Measurements from ENCODE around the gene FHIT.
"Not testable (repeated sequence)": the region's sequence is repeated elsewhere in the genome, so short reads cannot be mapped to it uniquely, and the experiment has no call there.

Gene FHIT

DNA sequence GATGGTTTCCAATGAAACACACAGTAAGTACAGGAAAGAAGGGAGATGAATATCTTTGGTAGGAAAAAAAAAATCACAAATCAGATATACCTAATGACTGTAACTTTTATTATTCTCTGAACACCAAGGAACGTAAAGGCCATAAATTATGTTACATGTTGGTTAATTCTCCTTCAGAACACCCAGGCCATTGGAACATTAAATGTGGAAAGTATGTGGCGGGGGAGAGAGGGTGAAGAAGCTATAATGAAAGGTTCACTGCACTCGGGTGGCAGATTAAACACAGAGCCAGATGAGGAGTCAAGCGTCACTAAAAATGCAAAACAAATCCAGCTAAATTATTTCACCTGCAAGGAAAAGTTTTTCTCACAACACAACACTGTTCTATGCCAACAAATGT is 193.8 kb downstream of the FHIT start:
- no peak for DNase-seq (ENCODE audit: low read depth)

DNA sequence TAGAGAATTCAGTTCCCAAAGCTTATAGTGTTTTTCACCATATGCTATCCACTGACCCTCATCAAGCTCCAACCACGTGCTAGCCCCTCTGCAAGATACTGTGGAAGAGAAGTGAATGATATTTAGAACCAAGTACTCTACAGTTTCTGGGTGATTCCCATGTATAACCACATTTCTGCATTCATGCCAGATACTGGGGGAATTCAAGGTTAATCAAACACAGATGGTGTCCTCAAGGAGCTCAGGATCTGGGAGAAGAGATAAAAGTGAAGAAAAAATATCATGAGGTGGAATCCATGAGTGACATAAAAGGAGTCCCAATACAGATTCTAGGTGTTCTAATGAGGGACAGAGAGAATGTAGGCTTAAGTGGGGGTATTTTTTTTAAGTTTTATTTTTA is 195.8 kb downstream of the FHIT start:
- DNase-seq (ENCODE audit: low read depth) = no peak

GRCh38 chr3:61053781-61054496 is 197.3 kb downstream of the FHIT start:
- DNase-seq (ENCODE audit: low read depth) = no peak

- DNase-seq (ENCODE audit: low read depth) = no peak
Observed at GRCh38 chr3:61052851-61053250, 198.4 kb downstream of the FHIT start.

DNA sequence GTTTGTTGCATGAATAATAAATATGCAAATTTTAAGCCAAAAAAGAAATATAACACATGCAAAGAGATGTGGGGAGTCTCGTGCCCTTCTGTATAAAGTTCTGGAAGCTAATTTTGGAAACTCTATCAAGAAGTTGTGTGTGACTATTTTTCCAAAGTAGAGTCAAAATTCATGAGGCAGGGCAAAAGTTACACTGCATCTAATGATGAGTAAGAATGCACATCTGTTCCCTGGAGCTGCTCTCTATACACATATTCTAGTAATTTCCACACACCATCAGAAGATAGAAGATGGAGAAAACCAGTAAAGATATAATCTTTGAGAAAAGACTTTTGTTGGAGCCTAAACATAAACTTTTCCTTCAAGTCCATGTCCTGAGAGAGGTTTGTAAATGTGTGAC is 199.6 kb downstream of the FHIT start:
- no peak for DNase-seq (ENCODE audit: low read depth)

GRCh38 chr3:61045169-61045568 is 206.1 kb downstream of the FHIT start:
- not testable (repeated sequence) for DNase-seq (ENCODE audit: low read depth)

DNA sequence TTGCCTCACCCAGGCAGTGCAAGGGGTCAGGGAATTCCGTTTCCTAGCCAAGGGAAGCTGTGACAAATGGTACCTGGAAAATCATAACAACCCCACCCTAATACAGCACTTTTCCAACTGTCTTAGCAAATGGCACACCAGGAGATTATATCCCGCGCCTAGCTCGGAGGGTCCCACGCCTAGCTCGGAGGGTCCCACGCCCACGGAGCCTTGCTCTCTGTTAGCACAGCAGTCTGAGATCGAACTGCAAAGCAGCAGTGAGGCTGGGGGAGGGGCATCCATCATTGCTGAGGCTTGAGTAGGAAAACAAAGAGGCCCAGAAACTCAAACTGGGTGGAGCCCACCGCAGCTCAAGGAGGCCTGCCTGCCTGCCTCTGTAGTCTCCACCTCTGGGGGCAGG is 208.1 kb downstream of the FHIT start:
- no peak for DNase-seq (ENCODE audit: low read depth)

DNA sequence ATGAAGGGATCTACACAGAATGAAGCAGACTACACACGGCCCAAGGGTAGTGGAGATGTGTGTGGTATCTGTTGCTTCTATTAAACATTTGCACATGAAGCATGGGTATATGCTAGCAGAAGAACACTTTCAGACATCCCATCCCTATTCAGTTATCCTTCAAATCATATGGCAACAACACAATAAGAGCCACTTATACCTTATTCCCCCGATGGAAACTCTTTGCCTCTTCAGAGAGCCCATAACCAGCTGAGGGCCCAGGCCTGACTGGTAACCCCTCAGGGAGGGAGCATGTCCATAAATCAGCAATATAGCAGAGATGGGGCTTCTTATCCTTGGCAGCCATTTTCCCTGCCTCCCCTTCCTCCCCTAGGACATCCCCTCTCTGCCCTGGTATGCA is 210.6 kb downstream of the FHIT start:
- no peak for DNase-seq (ENCODE audit: low read depth)

DNA sequence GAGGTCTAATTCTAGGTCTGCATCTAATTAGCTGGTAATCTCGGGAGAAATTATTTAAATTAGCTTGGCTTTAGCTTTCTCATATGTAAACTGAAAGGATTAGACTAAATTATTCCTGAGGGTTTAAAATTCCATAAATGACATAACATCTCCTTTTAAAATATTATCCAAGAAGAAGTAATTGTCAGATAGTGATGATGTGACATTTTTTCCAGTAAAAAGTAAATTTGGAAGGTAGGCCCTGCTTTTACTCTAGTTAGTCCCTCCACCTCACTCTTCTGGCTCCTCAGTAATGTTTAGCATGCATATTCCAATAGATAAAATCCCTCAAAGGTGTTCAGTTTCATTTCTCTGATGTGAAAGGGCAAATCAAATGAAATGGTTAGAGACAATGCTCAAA is 215.7 kb downstream of the FHIT start:
- no peak for DNase-seq (ENCODE audit: low read depth)

GRCh38 chr3:61032991-61033390 is 218.3 kb downstream of the FHIT start:
- DNase-seq (ENCODE audit: low read depth) = no peak

DNA sequence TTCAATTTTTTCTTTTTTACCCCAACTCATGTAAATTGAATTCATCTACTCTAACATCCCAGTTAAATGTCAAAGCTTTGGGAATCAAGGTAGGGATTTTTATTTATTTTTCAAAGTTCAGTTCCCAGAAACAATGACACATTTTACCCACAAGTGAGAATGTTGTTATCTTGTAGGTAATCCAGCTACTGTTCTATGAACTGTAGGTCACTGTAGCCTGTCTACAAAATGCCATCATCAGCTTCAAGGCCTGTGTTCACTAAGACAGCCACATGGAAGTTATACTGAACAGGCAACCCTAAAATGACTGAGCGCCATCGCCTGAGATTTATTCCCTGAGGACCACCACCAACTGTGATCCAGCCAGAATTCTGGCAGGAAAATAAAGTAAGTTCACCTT is 219.7 kb downstream of the FHIT start:
- DNase-seq (ENCODE audit: low read depth) = no peak

- DNase-seq (ENCODE audit: low read depth) = no peak
Observed at GRCh38 chr3:61030469-61031035, 220.7 kb downstream of the FHIT start.

DNA sequence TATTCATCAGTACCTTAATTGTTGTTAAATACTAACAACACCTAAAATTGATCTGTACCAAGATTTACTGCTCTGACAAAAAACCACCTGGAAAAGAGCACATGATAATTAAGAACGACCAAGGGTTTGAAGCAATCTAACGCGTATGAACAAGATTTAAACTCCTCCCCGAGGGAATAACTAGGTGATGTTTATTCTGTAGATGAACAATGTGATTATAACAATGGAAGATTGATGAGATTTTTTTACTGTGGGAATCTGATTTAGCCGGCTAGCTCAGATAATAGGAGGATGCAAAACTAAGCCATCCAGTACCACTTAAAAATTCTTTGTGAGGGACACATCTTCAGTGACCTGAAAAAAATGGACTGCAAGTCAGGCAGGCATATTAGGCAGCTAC is 222.1 kb downstream of the FHIT start:
- DNase-seq (ENCODE audit: low read depth) = no peak

GRCh38 chr3:61018807-61019206 is 232.4 kb downstream of the FHIT start:
- DNase-seq (ENCODE audit: low read depth) = no peak

DNA sequence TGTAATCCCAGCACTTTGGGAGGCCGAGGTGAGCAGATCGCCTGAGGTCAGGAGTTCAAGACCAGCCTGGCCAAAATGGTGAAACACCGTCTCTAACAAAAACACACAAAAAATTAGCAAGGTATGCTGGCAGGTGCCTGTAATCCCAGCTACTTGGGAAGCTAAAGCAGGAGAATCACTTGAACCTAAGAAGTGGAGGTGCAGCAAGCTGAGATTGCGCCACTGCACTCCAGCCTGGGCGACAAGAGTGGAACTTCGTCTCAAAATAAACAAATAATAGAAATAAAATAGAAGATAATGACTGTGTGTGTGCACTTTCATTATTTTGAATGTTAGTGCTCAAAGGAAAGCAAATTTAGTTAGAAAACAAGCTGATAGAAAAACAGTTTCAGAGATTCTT is 234.2 kb downstream of the FHIT start:
- DNase-seq (ENCODE audit: low read depth) = not testable (repeated sequence)

DNA sequence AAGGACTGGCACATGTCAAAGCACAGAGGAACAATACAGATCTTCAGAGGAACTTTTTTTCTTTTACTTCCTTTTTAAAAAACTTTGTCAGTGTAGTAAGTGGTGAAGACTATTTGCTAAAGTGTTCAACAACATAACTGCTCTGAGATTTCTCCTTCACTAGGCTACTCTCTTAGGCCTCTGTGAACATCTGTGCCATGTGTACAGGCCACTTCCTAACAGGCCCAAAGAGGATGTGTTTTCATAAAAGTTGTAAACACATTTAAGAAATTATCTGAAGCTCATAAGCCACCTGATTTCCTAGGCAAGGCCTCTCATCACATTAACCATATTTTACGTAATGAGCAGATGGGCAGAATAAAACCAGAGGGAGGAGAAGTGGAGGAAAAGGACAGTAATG is 235.4 kb downstream of the FHIT start:
- no peak for DNase-seq (ENCODE audit: low read depth)

DNA sequence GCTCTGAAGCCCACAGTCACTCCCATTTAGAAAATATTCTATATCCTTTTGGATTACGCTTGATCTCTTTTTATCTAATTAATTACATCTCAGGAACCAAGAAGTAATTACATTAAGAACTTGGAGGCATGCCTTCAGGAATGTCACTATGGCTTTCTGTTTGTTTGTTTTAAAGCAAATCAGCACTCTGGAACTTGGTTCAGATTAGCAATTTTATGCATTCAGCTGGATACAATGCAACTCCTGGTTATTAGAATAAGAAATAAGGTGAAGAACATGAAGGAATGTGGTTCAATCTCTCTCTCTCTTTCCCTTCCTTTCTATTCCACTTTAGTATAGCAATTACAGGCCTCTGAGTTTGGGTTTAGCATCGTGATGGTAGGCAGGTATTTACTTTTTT is 235.8 kb downstream of the FHIT start:
- no peak for DNase-seq (ENCODE audit: low read depth)

DNA sequence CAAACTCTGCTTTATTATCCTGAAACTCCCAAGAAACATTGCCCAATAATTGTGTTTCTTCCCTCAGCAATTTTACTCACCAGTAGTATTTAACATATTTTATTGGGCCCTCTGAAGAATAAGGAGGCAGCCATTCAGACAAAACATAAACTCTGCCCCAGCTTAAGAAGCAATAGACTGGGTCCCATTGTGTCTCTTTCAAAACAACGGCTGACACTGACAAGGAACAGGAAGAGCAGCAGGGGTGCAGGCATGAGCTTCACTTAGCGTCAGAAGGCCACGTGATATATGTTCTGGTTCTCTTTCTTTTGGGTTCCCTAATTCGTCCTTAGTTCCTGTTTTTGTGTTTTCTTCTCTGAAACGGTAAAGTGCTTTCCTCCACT is 242.3 kb downstream of the FHIT start:
- DNase-seq (ENCODE audit: low read depth) = no peak

GRCh38 chr3:61008153-61008997 is 242.9 kb downstream of the FHIT start:
- DNase-seq (ENCODE audit: low read depth) = no peak

DNA sequence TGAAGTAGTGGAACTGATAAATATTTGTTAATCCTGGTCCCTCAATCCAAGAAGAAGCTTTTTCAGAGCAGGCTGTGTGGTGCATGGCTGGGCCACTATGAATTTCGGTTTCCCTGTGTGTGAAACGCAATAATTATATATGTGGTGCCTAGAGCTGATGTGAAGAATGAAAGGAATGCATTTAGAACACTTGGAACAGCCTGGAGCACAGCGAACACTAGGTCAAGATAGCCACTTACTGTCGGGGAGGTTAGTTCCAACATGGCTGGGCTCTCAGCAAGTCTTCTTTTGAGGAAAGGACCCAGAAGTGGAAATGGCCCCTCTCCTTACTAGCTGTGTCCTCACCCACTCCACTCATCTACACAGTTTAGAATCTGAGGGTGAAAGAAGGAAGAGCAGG is 245.7 kb downstream of the FHIT start:
- no peak for DNase-seq (ENCODE audit: low read depth)

- no peak for DNase-seq (ENCODE audit: low read depth)
Observed at GRCh38 chr3:60998858-60999257, 252.4 kb downstream of the FHIT start.

DNA sequence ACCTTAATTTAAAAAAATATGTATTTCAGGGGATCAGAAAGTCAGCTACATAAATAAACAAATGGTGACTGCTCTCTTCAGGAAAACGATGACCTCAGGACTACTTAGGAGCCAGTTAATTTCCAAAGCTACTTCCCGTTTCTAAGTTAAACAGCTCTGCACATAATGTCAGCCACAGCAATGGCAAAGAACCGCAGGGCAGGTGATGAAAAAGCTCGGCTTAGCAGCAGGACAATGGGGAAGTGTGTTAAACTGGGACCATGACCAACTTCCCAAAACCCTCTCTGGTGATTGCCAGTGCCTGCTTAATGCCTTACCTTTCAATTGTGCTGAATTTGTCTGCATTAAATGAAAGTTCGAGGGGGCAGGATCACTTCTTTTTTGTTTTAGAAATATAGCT is 258.9 kb downstream of the FHIT start:
- DNase-seq (ENCODE audit: low read depth) = no peak

- DNase-seq (ENCODE audit: low read depth) = no peak
Observed at GRCh38 chr3:60990442-60990730, 260.9 kb downstream of the FHIT start.

All from T-helper 22 cell (primary cell).